Stimulated activated CD4-positive, alpha-beta T cell treated with anti-CD3 and anti-CD28 coated beads, Interleukin-1b, Interleukin-23, amount 100 ng/mL, for 4 hours (primary cell): ENCODE measurements around the gene CXCL9.
"Not testable (repeated sequence)": the region's sequence is repeated elsewhere in the genome, so short reads cannot be mapped to it uniquely, and the experiment has no call there.

ENCODE experiments used
- DNase-seq, 2 donors: peaks; one replicate each; pipeline ENCODE4 v3.0.0-alpha.2; 2020; ENCODE audit warnings: low read depth in 2 of 2

CXCL9 gene

GRCh38 chr4:75954811-75955210 lies 52.5 kb downstream of the CXCL9 start:
- DNase-seq: not testable (repeated sequence)

DNA sequence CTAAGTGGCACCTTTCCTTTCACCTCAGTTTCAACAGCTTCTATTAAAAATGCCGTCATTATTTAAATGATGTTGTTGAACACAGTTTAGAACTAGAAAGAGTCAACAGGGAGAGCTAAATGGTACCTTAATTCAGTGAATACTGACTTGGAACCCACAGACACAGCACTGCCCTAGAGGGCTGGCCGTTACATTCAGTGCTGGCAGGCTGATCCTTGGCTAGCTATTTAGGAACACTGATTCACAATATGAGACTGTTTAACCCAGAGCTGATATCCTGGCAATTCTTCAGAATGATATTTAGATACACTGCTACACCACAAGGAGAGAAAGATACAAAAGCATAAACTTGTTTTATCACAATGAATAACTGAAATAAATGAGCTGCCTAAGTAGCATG lies 53.8 kb downstream of the CXCL9 start:
- no peak for DNase-seq
